GM21367 (cell line): ENCODE measurements around the gene FRMD1.

Source experiments
- ATAC-seq: cut with Tn5 transposase; IDR thresholded peaks from one replicate; pipeline ENCODE4 v1.9.1; 2021; ENCODE audit not compliant: unreplicated experiment

FRMD1 gene

GRCh38 chr6:168096271-168096764, 17.3 kb upstream of the FRMD1 start:
- no peak for ATAC-seq

GRCh38 chr6:168095716-168096250, 16.8 kb upstream of the FRMD1 start:
- no peak for ATAC-seq

GRCh38 chr6:168095171-168095691, 16.2 kb upstream of the FRMD1 start:
- no peak for ATAC-seq

- no peak for ATAC-seq
Observed at GRCh38 chr6:168093634-168094033, 14.6 kb upstream of the FRMD1 start.

GRCh38 chr6:168093071-168093505, 14.1 kb upstream of the FRMD1 start:
- no peak for ATAC-seq

- ATAC-seq = no peak
Observed at GRCh38 chr6:168092541-168092940, 13.5 kb upstream of the FRMD1 start.

GRCh38 chr6:168091381-168092264, 12.6 kb upstream of the FRMD1 start:
- ATAC-seq = no peak

- ATAC-seq = no peak
Observed at GRCh38 chr6:168090706-168091105, 11.7 kb upstream of the FRMD1 start.

GRCh38 chr6:168090064-168090690, 11.2 kb upstream of the FRMD1 start:
- ATAC-seq = no peak

GRCh38 chr6:168089186-168090063, 10.4 kb upstream of the FRMD1 start:
- ATAC-seq = no peak

GRCh38 chr6:168088161-168089053, 9.4 kb upstream of the FRMD1 start:
- ATAC-seq = no peak

- no peak for ATAC-seq
Observed at GRCh38 chr6:168087436-168088160, 8.6 kb upstream of the FRMD1 start.

GRCh38 chr6:168086616-168087015, 7.6 kb upstream of the FRMD1 start:
- ATAC-seq = no peak

GRCh38 chr6:168086066-168086465, 7.1 kb upstream of the FRMD1 start:
- ATAC-seq = no peak

GRCh38 chr6:168084465-168085160, 5.6 kb upstream of the FRMD1 start:
- ATAC-seq = no peak

GRCh38 chr6:168083514-168083885, 4.5 kb upstream of the FRMD1 start:
- ATAC-seq = no peak

GRCh38 chr6:168082860-168083513, 4.0 kb upstream of the FRMD1 start:
- no peak for ATAC-seq
